Cardiac muscle cell (in vitro differentiated cells and primary cell): Measurements from ENCODE around the gene PLEKHA1. TPM values are rescaled to one million over a fixed set of nuclear protein-coding genes. Genes with fewer than 3 reads are reported as not detected.

Experiments
- DNase-seq, 2 donors: peaks; one replicate each; pipeline versions ENCODE4 v3.0.0 to v3.0.0-alpha.2; 2010 to 2017; ENCODE audit warnings: low read depth in 1 of 2, low spot score in 1 of 2
- H3K27ac ChIP-seq: fragments of 200-600 bp; sonication (generic); 2 replicates; pipeline ENCODE4 v1.5.1; 2016
- H3K27me3 ChIP-seq: fragments of 200-600 bp; sonication (generic); 2 replicates; pipeline ENCODE4 v1.6.0; 2016; ENCODE audit warnings: control low read depth
- H3K36me3 ChIP-seq: fragments of 200-600 bp; sonication (generic); 2 replicates; pipeline ENCODE4 v1.5.1; 2016; ENCODE audit warnings: control low read depth
- H3K4me1 ChIP-seq: fragments of 200-600 bp; sonication (generic); 2 replicates; pipeline ENCODE4 v1.8.1; 2017; ENCODE audit warnings: low read depth, mild to moderate bottlenecking, mixed run types
- H3K4me3 ChIP-seq: fragments of 200-600 bp; sonication (generic); 2 replicates; pipeline ENCODE4 v1.5.1; 2016; ENCODE audit warnings: mild to moderate bottlenecking
- H3K9me3 ChIP-seq: fragments of 200-600 bp; sonication (generic); 2 replicates; pipeline ENCODE4 v1.5.1; 2017; ENCODE audit warnings: low read depth, mild to moderate bottlenecking, control low read depth
- polyA plus RNA-seq: library from polyadenylated mRNA; unstranded; fragments of >200 nt; fragmentation: Nextera tagmentation; extraction: Ambion mirVana; gene quantifications from 2 replicates; pipeline ENCODE4 v1.2.1, GENCODE V29; 2016
- total RNA-seq: library from RNA; depleted of rRNA; stranded (reverse); fragments of >200 nt; gene quantifications from 2 replicates; pipeline ENCODE4 v1.2.3, GENCODE V29; 2016
- TF ChIP-seq, protein P1 (sequence below): IDR thresholded peaks from 2 replicates; pipeline ENCODE4 v1.5.1; 2012; ENCODE audit warnings: low read depth, mild to moderate bottlenecking, low read length

The PLEKHA1 gene
- total and polyA plus RNA-seq, 2 experiments from 2014 or later: 26.5 to 44.8 TPM

DNA sequence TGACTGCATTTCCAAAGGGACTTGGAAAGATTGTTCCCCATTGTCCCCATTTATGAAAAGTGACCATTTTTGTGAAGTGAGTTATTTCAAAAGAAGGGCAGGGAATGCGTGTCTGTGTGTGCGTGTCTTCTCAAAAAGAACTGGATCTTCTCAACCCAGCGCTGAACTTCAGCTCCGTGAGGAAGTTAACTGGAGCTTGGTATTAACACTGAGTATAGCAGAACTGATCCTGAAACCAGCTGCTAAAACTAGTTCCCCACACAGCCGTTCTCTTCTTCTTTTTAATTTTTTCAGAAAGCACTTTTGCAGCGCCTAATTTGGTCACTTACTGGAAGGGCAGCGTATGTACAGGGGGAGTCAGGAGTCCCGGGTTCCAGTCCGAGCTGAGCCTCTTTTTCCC is 45.8 kb upstream of the PLEKHA1 start:
- TF ChIP-seq, protein P1, sequence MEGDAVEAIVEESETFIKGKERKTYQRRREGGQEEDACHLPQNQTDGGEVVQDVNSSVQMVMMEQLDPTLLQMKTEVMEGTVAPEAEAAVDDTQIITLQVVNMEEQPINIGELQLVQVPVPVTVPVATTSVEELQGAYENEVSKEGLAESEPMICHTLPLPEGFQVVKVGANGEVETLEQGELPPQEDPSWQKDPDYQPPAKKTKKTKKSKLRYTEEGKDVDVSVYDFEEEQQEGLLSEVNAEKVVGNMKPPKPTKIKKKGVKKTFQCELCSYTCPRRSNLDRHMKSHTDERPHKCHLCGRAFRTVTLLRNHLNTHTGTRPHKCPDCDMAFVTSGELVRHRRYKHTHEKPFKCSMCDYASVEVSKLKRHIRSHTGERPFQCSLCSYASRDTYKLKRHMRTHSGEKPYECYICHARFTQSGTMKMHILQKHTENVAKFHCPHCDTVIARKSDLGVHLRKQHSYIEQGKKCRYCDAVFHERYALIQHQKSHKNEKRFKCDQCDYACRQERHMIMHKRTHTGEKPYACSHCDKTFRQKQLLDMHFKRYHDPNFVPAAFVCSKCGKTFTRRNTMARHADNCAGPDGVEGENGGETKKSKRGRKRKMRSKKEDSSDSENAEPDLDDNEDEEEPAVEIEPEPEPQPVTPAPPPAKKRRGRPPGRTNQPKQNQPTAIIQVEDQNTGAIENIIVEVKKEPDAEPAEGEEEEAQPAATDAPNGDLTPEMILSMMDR: no peak
- no peaks in the 10 kb centered on the region for H3K36me3 ChIP-seq
- no peaks in the 10 kb centered on the region for H3K27me3 ChIP-seq
- H3K4me3 ChIP-seq: no peak overlapping the region
- no peak overlapping the region for H3K27ac ChIP-seq
- DNase-seq: no peak
- no peaks in the 10 kb centered on the region for H3K9me3 ChIP-seq
- H3K4me1 ChIP-seq: no peaks in the 10 kb centered on the region

DNA sequence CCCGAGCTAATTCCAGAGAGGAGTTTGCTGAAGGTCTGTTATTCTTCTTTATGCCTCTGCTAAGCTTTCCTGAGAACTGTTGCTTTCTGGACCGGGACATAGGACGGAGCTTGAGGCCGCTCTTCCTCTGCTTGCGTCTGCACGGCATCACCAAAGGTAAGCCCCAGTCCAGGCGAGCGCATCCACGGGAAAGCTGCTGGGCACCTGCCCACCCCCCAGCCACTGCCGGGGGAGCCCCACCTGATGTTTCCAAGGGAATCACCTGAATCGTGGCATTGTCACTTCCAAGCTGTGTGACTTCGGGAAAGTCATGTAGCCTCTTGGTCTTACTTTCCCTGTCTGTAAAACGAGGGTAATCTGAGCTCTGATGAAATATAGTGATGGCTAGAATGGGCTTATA is 45.1 kb upstream of the PLEKHA1 start:
- Histone ChIP-seq H3K36me3 (no peaks in the 10 kb centered on the region), H3K9me3 (no peaks in the 10 kb centered on the region), H3K4me1 (no peaks in the 10 kb centered on the region), H3K27ac (no peak overlapping the region), H3K4me3 (no peak overlapping the region), H3K27me3 (no peaks in the 10 kb centered on the region)
- no peak for DNase-seq
- TF ChIP-seq, protein P1: no peak

DNA sequence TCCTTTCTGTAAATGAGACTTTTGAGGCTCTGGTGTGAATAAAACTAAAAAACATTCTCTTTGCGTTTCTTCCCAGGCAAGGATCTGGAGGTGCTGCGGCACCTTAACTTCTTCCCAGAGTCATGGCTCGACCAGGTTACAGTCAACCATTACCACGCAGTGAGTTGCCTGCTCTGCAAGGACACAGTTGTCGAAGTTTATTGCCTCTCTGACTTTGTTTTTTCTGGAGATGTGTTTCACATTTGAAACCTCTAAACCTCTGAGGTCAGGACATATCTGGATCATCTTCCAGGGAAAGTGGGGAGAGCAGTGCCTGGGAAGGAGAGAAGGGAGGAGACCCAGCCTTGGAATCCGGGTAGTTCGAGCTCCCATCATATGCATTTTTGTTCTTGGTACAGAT is 43.4 kb upstream of the PLEKHA1 start:
- Histone ChIP-seq H3K4me3 (no peak overlapping the region), H3K9me3 (no peaks in the 10 kb centered on the region), H3K27ac (no peak overlapping the region), H3K4me1 (no peaks in the 10 kb centered on the region), H3K36me3 (no peaks in the 10 kb centered on the region), H3K27me3 (no peaks in the 10 kb centered on the region)
- TF ChIP-seq, protein P1: no peak
- DNase-seq: no peak

DNA sequence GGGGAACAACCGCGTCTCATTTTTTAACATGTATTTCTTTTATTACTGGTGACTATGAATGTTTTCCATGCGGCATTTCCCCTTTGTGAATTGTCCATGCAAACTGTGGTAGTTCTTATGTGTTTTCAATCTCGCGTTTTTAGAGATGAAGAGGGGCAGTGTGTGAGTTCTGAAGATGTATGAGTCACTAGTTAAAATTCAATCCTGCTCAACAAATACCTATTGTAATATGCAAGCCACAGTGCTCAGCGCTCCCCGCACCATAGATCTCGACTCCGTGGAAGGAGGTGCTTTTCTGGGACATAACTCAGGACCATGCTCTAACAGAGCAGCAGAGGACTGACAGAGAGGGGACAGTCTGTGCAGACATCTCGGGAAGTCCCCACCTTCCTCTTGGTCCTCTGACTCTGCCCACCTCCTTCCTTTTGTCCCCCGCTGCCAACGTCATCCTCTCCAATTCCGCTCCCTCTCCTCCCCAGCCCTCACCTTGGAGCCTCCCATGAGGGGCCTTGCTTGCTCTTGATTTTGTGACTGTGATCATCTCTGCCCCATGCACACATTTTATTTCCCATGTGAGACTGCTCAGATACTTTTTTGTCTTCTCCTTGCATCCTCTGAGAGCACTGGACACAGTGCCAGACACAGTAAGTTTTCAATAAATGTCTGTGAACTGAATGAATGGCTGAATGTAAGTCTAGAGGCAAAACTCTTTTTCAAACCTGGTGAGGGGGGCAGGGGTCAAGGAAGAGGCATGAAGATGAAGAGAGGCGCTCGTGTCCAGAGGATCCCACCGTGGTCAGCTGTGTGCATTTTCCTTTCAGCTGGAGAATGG is 42.7 kb upstream of the PLEKHA1 start:
- Histone ChIP-seq H3K4me3 (no peak overlapping the region), H3K9me3 (no peaks in the 10 kb centered on the region), H3K27ac (no peak overlapping the region), H3K36me3 (no peaks in the 10 kb centered on the region), H3K4me1 (no peaks in the 10 kb centered on the region), H3K27me3 (no peaks in the 10 kb centered on the region)
- no peak for DNase-seq
- TF ChIP-seq, protein P1: no peak

DNA sequence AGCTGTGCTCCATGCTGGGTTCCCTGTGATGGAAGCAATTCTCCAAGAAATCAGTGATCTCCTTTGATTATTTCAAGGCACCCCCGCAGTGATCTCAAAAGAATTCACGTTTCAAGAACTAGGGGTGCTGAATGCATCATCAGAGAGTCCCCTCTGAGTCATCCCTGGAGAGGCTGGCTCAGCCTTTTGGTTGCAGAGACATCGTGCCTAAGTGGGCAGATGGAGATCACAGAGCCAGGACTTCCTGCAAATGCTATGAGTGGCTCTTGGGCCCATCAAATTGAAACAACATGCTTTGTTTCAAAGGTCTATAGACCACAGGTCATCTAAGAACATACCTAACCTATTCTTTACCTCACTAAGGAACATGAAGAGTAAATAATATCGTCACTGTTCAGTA is 41.5 kb upstream of the PLEKHA1 start:
- no peak for DNase-seq
- Histone ChIP-seq H3K4me3 (no peak overlapping the region), H3K27ac (no peak overlapping the region), H3K4me1 (no peaks in the 10 kb centered on the region), H3K9me3 (no peaks in the 10 kb centered on the region), H3K27me3 (no peaks in the 10 kb centered on the region), H3K36me3 (no peaks in the 10 kb centered on the region)
- TF ChIP-seq, protein P1: no peak
